ENCODE results near the gene METTL4. TPM values are rescaled to one million over a fixed set of nuclear protein-coding genes. Genes with fewer than 3 reads are reported as not detected.

Gene METTL4
- total RNA-seq, 1 donor from 2014 or later: 11.1 TPM

GRCh38 chr18:2570772-2571199 is 519 bp downstream of the METTL4 start:
- Histone ChIP-seq H3K4me3 (peak overlapping the region; percentile 75), H3K27ac (peak overlapping the region; percentile 100), H3K36me3 (no peaks in the 10 kb centered on the region), H3K27me3 (no peaks in the 10 kb centered on the region), H3K4me1 (peaks cover 15% of the 10 kb centered on the region), H3K9me3 (no peaks in the 10 kb centered on the region)
- ATAC-seq (peak; percentile 87), DNase-seq (peak; percentile 87)
- peak; percentile 11 for TF ChIP-seq CTCF (IDR thresholded peaks at IDR 0.05)
- intact Hi-C loops (cut with DNase I): no loop called here

DNA sequence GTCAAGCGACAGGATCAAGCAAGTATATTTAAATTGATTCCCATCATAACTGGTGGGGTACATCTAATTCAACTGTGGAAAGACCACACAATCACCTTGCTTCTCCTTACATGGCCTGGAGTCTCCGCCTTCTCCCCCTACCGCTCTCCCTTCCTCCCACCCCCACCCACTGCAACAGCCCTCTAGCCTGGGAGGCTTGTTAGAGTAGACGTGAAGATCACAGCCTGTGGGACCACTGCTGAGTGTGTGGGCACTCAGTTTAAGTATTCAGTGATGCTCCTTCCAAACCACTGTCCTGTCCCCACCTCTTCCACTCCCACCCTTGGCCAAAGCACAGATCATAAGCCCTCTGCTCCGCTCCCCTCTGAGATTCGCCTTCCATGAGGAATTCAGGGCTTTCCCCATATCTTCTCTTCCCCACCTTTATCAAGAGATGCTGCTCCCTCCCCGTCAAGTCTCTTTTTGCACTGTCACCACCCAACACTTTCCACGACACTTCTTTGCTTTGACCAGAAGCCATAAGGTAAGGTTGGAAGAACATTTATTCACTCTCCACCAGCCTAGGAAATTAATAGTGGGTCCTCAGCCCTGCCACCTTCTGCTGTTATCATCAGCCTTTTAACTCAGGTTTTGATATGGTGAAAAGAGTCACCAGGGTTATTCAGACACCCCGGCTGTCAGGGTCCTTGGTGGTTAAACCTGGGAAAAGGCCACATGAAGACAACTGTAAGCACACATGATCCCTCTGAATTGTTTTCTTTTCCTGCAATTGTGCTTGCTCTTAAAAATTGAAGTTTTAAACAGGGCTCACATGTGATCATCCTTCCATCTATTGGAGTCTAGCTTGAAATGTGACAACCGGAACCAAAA is 1.7 kb downstream of the METTL4 start:
- Histone ChIP-seq H3K9me3 (no peaks in the 10 kb centered on the region), H3K27me3 (no peaks in the 10 kb centered on the region), H3K36me3 (no peaks in the 10 kb centered on the region), H3K4me1 (peaks cover 15% of the 10 kb centered on the region), H3K27ac (no peak overlapping the region), H3K4me3 (no peak overlapping the region)
- intact Hi-C loops (cut with DNase I): no loop called here
- ATAC-seq (no peak), DNase-seq (no peak)
- TF ChIP-seq CTCF (IDR thresholded peaks at IDR 0.05): no peak

DNA sequence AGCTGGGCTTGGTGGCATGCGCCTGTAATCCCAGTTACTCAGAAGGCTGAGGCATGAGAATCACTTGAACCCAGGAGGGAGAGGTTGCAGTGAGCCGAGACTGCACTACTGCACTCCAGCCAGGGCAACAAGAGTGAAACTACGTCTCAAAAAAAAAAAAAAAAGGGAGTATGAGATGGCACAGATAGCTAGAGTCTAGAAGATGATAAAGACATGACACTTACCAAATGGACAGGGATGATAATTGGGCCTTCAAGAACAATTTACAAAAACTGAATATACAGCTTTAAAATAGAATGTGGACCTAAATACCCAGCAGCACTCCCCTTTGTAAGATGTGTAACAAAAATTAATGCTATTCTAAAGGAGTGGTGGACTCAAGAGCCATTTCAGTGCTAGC is 2.7 kb downstream of the METTL4 start:
- Histone ChIP-seq H3K4me3 (no peak overlapping the region), H3K27ac (no peak overlapping the region), H3K27me3 (no peaks in the 10 kb centered on the region), H3K4me1 (peaks cover 15% of the 10 kb centered on the region), H3K36me3 (no peaks in the 10 kb centered on the region), H3K9me3 (no peaks in the 10 kb centered on the region)
- no peak for TF ChIP-seq CTCF (IDR thresholded peaks at IDR 0.05)
- intact Hi-C loops (cut with DNase I): no loop called here
- no peak for DNase-seq
- ATAC-seq: no peak

GRCh38 chr18:2568129-2568528 is 3.2 kb downstream of the METTL4 start:
- TF ChIP-seq CTCF (IDR thresholded peaks at IDR 0.05): no peak
- intact Hi-C loops (cut with DNase I): no loop called here
- ATAC-seq (no peak), DNase-seq (no peak)
- no peak overlapping the region for H3K4me3 ChIP-seq
- H3K27me3 ChIP-seq: no peaks in the 10 kb centered on the region
- H3K9me3 ChIP-seq: no peaks in the 10 kb centered on the region
- no peak overlapping the region for H3K27ac ChIP-seq
- H3K36me3 ChIP-seq: no peaks in the 10 kb centered on the region
- H3K4me1 ChIP-seq: peaks cover 15% of the 10 kb centered on the region

- H3K4me3 ChIP-seq: no peak overlapping the region
- no peak for TF ChIP-seq CTCF (IDR thresholded peaks at IDR 0.05)
- intact Hi-C loops (cut with DNase I): no loop called here
- DNase-seq (no peak), ATAC-seq (no peak)
- no peak overlapping the region for H3K27ac ChIP-seq
- no peaks in the 10 kb centered on the region for H3K4me1 ChIP-seq
- no peaks in the 10 kb centered on the region for H3K9me3 ChIP-seq
- no peaks in the 10 kb centered on the region for H3K27me3 ChIP-seq
- peaks cover 19% of the 10 kb centered on the region for H3K36me3 ChIP-seq
Measured at GRCh38 chr18:2564373-2564772, 6.9 kb downstream of the METTL4 start.
